HG02938 (cell line): ENCODE data around the gene CCDC91.

ENCODE experiments used
- ATAC-seq: cut with Tn5 transposase; IDR thresholded peaks from one replicate; pipeline ENCODE4 v1.9.1; 2021; ENCODE audit warnings: mild to moderate bottlenecking, moderate library complexity; ENCODE audit not compliant: unreplicated experiment

CCDC91 gene

GRCh38 chr12:28512406-28512805, 322.1 kb downstream of the CCDC91 start:
- no peak for ATAC-seq

GRCh38 chr12:28512876-28513275, 322.6 kb downstream of the CCDC91 start:
- no peak for ATAC-seq

- no peak for ATAC-seq
These were observed 323.7 kb downstream of the CCDC91 start for GRCh38 chr12:28513983-28514382.

- no peak for ATAC-seq
These were observed 326.8 kb downstream of the CCDC91 start for GRCh38 chr12:28517101-28517500.

- ATAC-seq: no peak
These were observed 337.5 kb downstream of the CCDC91 start for GRCh38 chr12:28527631-28528249.

- no peak for ATAC-seq
These were observed 345.0 kb downstream of the CCDC91 start for GRCh38 chr12:28535216-28535615.

- no peak for ATAC-seq
These were observed 345.8 kb downstream of the CCDC91 start for GRCh38 chr12:28536088-28536487.

- ATAC-seq: no peak
These were observed 347.2 kb downstream of the CCDC91 start for GRCh38 chr12:28537474-28537873.

GRCh38 chr12:28539691-28540323, 349.6 kb downstream of the CCDC91 start:
- ATAC-seq: no peak

- no peak for ATAC-seq
These were observed 350.1 kb downstream of the CCDC91 start for GRCh38 chr12:28540324-28540714.

- ATAC-seq: peak; percentile 70
These were observed 353.0 kb downstream of the CCDC91 start for GRCh38 chr12:28543021-28543890.

GRCh38 chr12:28550757-28551704, 360.8 kb downstream of the CCDC91 start:
- no peak for ATAC-seq

- ATAC-seq: no peak
These were observed 362.2 kb downstream of the CCDC91 start for GRCh38 chr12:28552251-28552970.

GRCh38 chr12:28555748-28556147, 365.5 kb downstream of the CCDC91 start:
- ATAC-seq: no peak

GRCh38 chr12:28558250-28558649, 368.0 kb downstream of the CCDC91 start:
- ATAC-seq: no peak

GRCh38 chr12:28563286-28563685, 373.0 kb downstream of the CCDC91 start:
- no peak for ATAC-seq

GRCh38 chr12:28563936-28564335, 373.7 kb downstream of the CCDC91 start:
- no peak for ATAC-seq

GRCh38 chr12:28568118-28568517, 377.9 kb downstream of the CCDC91 start:
- ATAC-seq: no peak

- no peak for ATAC-seq
These were observed 378.4 kb downstream of the CCDC91 start for GRCh38 chr12:28568704-28569103.
